Measurements from ENCODE around the gene SSX2.
"Not testable (repeated sequence)": the region's sequence is repeated elsewhere in the genome, so short reads cannot be mapped to it uniquely, and the experiment has no call there.

The SSX2 gene

GRCh38 chrX:52707078-52707477, at the start of gene SSX2:
Gene SSX2, minus strand, starts transcription at chrX:52707178. Its CDS starts 1,429 bp downstream, at chrX:52705749.
- DNase-seq (ENCODE audit: low read depth in 2 of 3, low spot score in 1 of 3) = not testable (repeated sequence)

- DNase-seq (ENCODE audit: low read depth in 2 of 3, low spot score in 1 of 3) = not testable (repeated sequence)
These were observed 44.0 kb upstream of the SSX2 start, which contains the start of gene SSX2B for GRCh38 chrX:52750952-52751351. Gene SSX2B, plus strand, starts transcription at chrX:52751252. Its CDS starts 1,429 bp downstream, at chrX:52752681.

- not testable (repeated sequence) for DNase-seq (ENCODE audit: low read depth in 2 of 3, low spot score in 1 of 3)
These were observed 14.9 kb downstream of the SSX2 start for GRCh38 chrX:52692034-52692433.

- not testable (repeated sequence) for DNase-seq (ENCODE audit: low read depth in 2 of 3, low spot score in 1 of 3)
These were observed 44.8 kb downstream of the SSX2 start for GRCh38 chrX:52662218-52662617.

- not testable (repeated sequence) for DNase-seq (ENCODE audit: low read depth in 2 of 3, low spot score in 1 of 3)
These were observed 51.5 kb downstream of the SSX2 start for GRCh38 chrX:52655475-52655874.

- not testable (repeated sequence) for DNase-seq (ENCODE audit: low read depth in 2 of 3, low spot score in 1 of 3)
These were observed 52.2 kb downstream of the SSX2 start, which contains the start of gene SSX7 for GRCh38 chrX:52654800-52655199. Gene SSX7, minus strand, starts transcription at chrX:52654900. Its CDS starts 1,428 bp downstream, at chrX:52653472.

GRCh38 chrX:52650676-52651075, 56.3 kb downstream of the SSX2 start:
- not testable (repeated sequence) for DNase-seq (ENCODE audit: low read depth in 2 of 3, low spot score in 1 of 3)

- DNase-seq (ENCODE audit: low read depth in 2 of 3, low spot score in 1 of 3) = not testable (repeated sequence)
These were observed 58.0 kb downstream of the SSX2 start for GRCh38 chrX:52648956-52649355.
